H1 (cell line): Measurements from ENCODE around the gene STKLD1.

ENCODE experiments used
- EP300 ChIP-seq, 2 experiments: IDR thresholded peaks; 1 replicate in 1 of 2; 2 replicates in 1 of 2; pipeline ENCODE4 v1.6.1; 2011 to 2012; ENCODE audit warnings: low read depth in 2 of 2, low read length in 2 of 2, mild to moderate bottlenecking in 2 of 2, borderline replicate concordance in 1 of 2, inconsistent platforms in 1 of 2, moderate library complexity in 1 of 2
- HDAC2 ChIP-seq, 2 experiments: fragments of 300-600 bp in 1 of 2; sonication (generic) in 1 of 2; IDR thresholded peaks; 2 replicates each; pipeline ENCODE4 v1.6.1; 2011 to 2012; ENCODE audit warnings: low read depth in 2 of 2, low read length in 2 of 2, mild to moderate bottlenecking in 2 of 2, moderate library complexity in 2 of 2, borderline replicate concordance in 1 of 2, inconsistent platforms in 1 of 2
- POLR2AphosphoS5 ChIP-seq: IDR thresholded peaks from 2 replicates; pipeline ENCODE4 v1.6.1; 2011; ENCODE audit warnings: low read depth, low read length
- TF ChIP-seq, protein P1 (sequence below), 3 experiments: IDR thresholded peaks; 1 replicate in 2 of 3; 2 replicates in 1 of 3; pipeline versions ENCODE4 v1.5.1 to v1.6.1; 2011; ENCODE audit warnings: low read length in 3 of 3, mild to moderate bottlenecking in 3 of 3, inconsistent platforms in 2 of 3, low read depth in 1 of 3, moderate library complexity in 1 of 3; ENCODE audit not compliant: insufficient read depth in 1 of 3; ENCODE audit errors: control extremely low read depth in 1 of 3

- no peak for TF ChIP-seq POLR2AphosphoS5
- TF ChIP-seq, protein P1, sequence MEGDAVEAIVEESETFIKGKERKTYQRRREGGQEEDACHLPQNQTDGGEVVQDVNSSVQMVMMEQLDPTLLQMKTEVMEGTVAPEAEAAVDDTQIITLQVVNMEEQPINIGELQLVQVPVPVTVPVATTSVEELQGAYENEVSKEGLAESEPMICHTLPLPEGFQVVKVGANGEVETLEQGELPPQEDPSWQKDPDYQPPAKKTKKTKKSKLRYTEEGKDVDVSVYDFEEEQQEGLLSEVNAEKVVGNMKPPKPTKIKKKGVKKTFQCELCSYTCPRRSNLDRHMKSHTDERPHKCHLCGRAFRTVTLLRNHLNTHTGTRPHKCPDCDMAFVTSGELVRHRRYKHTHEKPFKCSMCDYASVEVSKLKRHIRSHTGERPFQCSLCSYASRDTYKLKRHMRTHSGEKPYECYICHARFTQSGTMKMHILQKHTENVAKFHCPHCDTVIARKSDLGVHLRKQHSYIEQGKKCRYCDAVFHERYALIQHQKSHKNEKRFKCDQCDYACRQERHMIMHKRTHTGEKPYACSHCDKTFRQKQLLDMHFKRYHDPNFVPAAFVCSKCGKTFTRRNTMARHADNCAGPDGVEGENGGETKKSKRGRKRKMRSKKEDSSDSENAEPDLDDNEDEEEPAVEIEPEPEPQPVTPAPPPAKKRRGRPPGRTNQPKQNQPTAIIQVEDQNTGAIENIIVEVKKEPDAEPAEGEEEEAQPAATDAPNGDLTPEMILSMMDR (IDR thresholded peaks at IDR 0.05; ENCODE audit: control extremely low read depth in 1 of 3, insufficient read depth in 1 of 3, low read depth in 1 of 3, low read length in 3 of 3), result no peak
- no peak for TF ChIP-seq EP300 (IDR thresholded peaks at IDR 0.05; ENCODE audit: borderline replicate concordance in 1 of 2, low read depth in 2 of 2, low read length in 2 of 2)
- no peak for TF ChIP-seq HDAC2 (IDR thresholded peaks at IDR 0.05; ENCODE audit: borderline replicate concordance in 1 of 2, low read depth in 2 of 2, low read length in 2 of 2)
Measured at GRCh38 chr9:133430244-133430643, 54.1 kb downstream of the STKLD1 start.
